ENCODE results near the gene RSPO3. TPM values are rescaled to one million over a fixed set of nuclear protein-coding genes. Genes with fewer than 3 reads are reported as not detected.

RSPO3 gene
- total RNA-seq, 1 donor from 2014 or later: not detected

DNA sequence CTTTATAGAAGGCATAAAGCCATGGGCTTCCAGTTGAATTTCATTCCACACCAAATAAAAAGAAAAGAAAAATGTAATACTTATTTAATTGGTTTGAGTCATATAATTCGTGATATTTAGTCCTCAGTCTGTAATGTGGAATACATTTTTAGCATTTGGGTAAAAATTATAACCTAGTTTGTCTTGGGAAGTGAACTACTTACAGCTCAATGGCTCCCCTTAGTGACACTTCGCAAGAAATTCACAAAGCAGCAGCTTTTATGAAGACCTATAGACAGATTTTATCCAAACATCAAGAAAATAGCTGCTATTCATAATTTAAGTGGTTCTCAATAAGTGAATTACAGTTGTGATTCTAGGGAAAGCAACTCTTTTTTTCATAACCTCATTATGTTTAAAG, 72.1 kb downstream of the RSPO3 start:
- H3K4me3 Mint-ChIP-seq: no peak overlapping the region
- peak; percentile 66 for TF ChIP-seq CTCF (conservative IDR thresholded peaks at IDR 0.05)
- H3K4me1 Mint-ChIP-seq: no peaks in the 10 kb centered on the region
- H3K27ac Mint-ChIP-seq (ENCODE audit: unreplicated experiment): no peak overlapping the region
- no peak for DNase-seq (ENCODE audit: low read depth, low spot score)
- H3K27me3 Mint-ChIP-seq (ENCODE audit: low read depth): no peaks in the 10 kb centered on the region
- H3K36me3 Mint-ChIP-seq (ENCODE audit: low read depth): no peaks in the 10 kb centered on the region
- H3K9me3 Mint-ChIP-seq: no peaks in the 10 kb centered on the region

DNA sequence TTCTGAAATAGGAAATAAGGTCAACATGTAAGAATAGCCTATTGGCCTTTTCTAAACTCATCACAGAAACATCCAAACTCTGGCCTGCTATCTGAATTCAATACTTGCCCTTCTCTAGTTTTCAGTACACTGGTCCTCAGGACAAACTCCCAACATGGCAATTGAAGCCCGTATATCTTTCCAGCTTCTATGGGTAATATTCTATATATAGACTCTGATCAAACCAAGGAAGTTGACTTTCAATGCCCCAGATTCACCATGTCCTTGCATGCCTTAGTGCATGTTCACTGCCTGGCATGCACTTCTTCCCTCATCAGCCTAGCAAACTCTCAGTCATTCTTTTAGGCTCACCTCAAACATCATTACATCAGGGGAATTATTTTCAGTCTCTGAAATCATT, 73.2 kb downstream of the RSPO3 start:
- no peaks in the 10 kb centered on the region for H3K9me3 Mint-ChIP-seq
- H3K36me3 Mint-ChIP-seq (ENCODE audit: low read depth): no peaks in the 10 kb centered on the region
- H3K4me3 Mint-ChIP-seq: no peak overlapping the region
- H3K27ac Mint-ChIP-seq (ENCODE audit: unreplicated experiment): no peak overlapping the region
- TF ChIP-seq CTCF (conservative IDR thresholded peaks at IDR 0.05): no peak
- no peak for DNase-seq (ENCODE audit: low read depth, low spot score)
- no peaks in the 10 kb centered on the region for H3K4me1 Mint-ChIP-seq
- H3K27me3 Mint-ChIP-seq (ENCODE audit: low read depth): no peaks in the 10 kb centered on the region

- no peak for TF ChIP-seq CTCF (conservative IDR thresholded peaks at IDR 0.05)
- no peaks in the 10 kb centered on the region for H3K27me3 Mint-ChIP-seq (ENCODE audit: low read depth)
- no peaks in the 10 kb centered on the region for H3K4me1 Mint-ChIP-seq
- DNase-seq (ENCODE audit: low read depth, low spot score): no peak
- no peak overlapping the region for H3K4me3 Mint-ChIP-seq
- H3K9me3 Mint-ChIP-seq: no peaks in the 10 kb centered on the region
- no peaks in the 10 kb centered on the region for H3K36me3 Mint-ChIP-seq (ENCODE audit: low read depth)
- no peak overlapping the region for H3K27ac Mint-ChIP-seq (ENCODE audit: unreplicated experiment)
Observed at GRCh38 chr6:127192911-127193541, 74.6 kb downstream of the RSPO3 start.

GRCh38 chr6:127195833-127196232, 77.4 kb downstream of the RSPO3 start:
- TF ChIP-seq CTCF (conservative IDR thresholded peaks at IDR 0.05): no peak
- H3K9me3 Mint-ChIP-seq: no peaks in the 10 kb centered on the region
- H3K27ac Mint-ChIP-seq (ENCODE audit: unreplicated experiment): no peak overlapping the region
- H3K36me3 Mint-ChIP-seq (ENCODE audit: low read depth): no peaks in the 10 kb centered on the region
- no peaks in the 10 kb centered on the region for H3K4me1 Mint-ChIP-seq
- H3K27me3 Mint-ChIP-seq (ENCODE audit: low read depth): no peaks in the 10 kb centered on the region
- H3K4me3 Mint-ChIP-seq: no peak overlapping the region
- DNase-seq (ENCODE audit: low read depth, low spot score): no peak

GRCh38 chr6:127198549-127198948, 80.1 kb downstream of the RSPO3 start:
- Mint-ChIP-seq H3K27ac (ENCODE audit: unreplicated experiment) (no peak overlapping the region), H3K4me3 (no peak overlapping the region), H3K9me3 (no peaks in the 10 kb centered on the region), H3K4me1 (no peaks in the 10 kb centered on the region), H3K36me3 (ENCODE audit: low read depth) (no peaks in the 10 kb centered on the region), H3K27me3 (ENCODE audit: low read depth) (no peaks in the 10 kb centered on the region)
- no peak for DNase-seq (ENCODE audit: low read depth, low spot score)
- no peak for TF ChIP-seq CTCF (conservative IDR thresholded peaks at IDR 0.05)
